NCI-H2171 treated with DMSO at 0.1 percent for 48 hours (cell line): ENCODE measurements around the gene PSMB2.
"Not testable (repeated sequence)": the region's sequence is repeated elsewhere in the genome, so short reads cannot be mapped to it uniquely, and the experiment has no call there.

Experiments used
- DNase-seq: peaks from one replicate; lab custom pipeline; 2025; lab: John Stamatoyannopoulos, UW

Gene PSMB2

DNA sequence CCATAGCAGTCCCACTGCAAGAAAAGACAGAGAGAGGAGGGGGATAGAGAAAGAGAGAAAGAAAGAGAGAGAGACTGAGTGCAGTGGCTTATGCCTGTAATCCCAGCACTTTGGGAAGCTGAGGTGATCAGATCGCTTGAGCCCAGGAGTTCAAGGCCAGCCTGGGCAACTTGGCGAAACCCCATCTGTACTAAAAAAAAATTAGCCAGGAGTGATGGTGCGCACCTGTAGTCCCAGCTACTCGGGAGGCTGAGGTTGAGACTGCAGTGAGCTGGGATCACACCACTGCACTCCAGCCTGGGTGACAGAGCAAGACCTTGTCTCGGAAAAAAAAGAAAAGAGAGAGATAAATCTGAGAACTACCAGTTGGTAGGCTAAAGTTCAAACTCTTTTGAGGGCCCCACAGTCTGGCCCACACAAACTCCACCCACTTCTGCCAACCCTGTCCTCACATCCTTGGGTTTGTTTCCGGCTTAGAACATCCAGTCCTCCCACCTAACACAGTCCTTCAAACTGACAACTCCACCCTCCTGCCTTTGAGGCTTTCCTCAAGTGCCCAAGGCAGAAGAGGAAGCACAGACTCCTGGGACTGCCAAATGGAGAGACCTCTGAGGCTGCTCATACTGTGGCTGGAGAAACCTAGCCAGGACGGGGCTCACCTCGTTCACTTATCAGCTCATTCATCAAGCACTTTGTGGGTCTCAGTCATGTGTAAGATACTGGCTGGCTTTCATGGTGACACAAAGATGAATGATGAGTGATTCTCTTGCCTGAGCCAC lies 48.1 kb downstream of the PSMB2 start:
- DNase-seq: no peak

DNA sequence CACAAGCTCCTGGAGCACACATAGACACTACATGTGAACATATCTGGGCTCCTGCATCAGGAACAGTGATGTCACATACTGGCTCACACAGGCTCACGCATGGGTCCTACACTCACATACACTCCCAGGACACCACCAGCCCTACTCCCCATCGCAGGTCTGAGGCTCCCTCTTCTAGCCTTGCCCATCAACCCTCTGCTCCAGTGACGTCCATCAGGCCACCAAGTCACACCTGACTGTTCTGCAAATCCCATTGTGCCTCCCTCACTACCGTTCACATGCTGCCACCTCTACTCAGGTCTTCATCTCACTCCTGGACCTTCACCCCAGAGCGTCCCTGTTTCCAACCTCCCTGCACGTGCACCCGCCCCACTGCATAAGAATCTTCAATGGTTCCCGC lies 50.1 kb downstream of the PSMB2 start:
- DNase-seq: no peak

DNA sequence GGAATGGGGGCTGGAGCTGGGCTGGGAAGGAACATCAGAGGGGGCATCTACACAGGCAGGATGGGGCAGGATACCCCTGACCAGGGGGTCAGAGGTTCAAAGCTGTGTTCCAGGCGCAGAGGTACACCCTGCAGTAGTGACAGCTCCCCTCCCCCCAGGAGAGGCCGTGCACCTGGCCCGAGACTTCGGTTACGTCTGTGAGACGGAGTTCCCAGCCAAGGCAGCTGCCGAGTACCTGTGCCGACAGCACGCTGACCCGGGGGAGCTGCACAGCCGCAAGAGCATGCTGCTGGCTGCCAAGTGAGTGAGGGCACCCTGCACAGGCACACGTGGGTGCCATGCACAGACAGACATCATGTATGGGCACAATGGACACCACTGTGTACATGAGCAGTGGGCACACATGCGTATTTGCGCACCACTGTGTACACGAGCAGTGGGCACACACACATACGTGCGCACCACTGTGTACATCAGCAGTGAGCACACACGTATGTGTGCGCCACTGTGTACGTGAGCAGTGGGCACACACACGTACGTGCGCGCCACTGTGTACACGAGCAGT lies 50.8 kb downstream of the PSMB2 start:
- peak; percentile 68 for DNase-seq

DNA sequence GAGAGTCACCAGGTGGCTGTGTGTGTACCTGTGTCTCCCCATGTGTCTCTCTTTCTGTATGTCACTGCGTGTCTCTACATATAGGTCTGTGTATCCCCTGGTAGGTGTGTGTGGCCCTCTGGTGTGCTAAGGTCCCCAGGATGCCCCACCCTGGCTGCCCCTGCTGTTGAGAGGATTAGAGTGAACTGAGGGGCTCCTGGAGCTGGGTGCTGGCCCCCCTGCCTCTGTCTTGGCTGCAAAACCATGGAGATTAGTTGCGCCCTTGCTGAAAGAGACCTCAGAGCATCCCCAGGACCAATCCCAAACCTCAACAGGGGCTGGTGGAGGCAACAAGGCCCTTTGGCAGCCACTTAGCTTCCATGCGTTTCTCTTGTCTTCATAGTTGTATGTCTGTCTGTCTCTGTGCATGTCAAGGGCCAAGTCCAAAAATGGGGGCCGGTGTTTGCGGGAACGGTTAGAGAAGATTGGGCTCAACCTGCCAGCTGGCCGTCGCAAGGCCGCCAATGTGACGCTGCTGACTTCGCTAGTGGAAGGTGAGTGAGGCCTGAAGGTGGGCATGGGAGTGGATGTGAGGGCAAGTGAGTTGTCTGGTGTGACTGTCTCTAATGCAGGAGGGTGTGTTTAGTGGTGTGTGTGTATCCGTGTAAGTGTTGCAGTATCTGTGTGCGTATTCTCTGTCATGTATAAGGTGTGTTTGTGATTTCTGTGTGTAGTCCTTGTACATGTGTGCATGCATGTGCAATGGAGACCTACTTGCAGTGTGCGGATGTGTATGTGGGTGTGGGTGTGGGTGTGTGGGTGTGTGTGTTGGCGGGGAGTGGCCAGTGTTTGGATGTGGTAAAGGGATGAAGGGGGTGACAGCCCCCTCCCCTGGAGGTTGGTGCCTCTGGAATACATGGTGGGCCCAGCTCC lies 51.6 kb downstream of the PSMB2 start:
- no peak for DNase-seq

DNA sequence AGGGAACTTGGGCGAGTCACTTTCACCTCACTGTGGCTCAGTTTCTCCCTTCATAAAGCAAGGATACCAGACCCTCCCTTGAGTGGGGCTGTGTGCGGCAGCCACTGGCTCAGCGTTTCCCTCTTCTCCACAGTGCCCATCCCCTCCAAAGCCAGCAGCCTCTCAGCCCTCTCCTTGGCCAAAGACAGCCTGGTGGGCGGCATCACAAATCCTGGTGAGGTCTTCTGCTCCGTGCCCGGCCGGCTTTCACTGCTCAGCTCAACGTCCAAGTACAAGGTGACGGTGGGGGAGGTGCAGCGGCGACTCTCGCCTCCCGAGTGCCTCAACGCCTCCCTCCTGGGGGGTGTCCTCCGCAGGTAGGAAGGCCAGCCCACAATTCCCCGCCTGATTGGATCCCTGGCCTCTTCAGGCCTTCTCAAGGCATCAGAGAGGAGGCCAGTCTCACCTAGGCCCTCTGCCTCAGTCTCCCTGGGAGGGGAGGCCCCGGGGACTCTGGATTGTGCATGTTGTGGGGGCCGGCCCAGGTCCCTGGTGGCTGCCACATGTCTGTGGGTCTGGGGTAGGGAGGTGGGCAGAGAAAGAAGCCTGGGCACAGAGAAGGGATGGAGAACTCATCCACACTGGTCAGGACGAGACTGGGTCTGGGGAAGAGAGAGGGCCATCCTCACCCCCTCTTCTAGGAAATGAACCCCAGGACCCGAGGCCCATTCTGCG lies 53.0 kb downstream of the PSMB2 start:
- DNase-seq: no peak

DNA sequence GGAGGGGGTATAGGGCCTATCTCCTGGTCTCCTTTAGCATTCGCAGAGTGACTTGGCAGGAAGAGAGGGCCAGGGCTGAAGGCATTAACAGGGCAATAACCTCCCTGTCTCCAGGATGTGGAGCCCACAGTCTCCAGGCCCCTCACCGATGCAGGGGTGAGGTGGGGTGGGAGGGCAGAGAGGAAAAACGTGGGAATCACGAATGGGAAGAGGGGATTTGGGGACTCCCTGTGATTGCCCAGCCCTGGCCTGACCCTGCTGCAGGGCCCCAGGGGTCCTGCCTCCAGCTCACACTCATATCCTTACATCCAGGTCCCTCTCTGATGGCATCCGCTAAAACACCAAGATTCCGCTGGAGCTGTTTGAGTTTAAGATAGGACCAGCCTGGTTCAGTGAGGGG lies 53.6 kb downstream of the PSMB2 start:
- DNase-seq: no peak

DNA sequence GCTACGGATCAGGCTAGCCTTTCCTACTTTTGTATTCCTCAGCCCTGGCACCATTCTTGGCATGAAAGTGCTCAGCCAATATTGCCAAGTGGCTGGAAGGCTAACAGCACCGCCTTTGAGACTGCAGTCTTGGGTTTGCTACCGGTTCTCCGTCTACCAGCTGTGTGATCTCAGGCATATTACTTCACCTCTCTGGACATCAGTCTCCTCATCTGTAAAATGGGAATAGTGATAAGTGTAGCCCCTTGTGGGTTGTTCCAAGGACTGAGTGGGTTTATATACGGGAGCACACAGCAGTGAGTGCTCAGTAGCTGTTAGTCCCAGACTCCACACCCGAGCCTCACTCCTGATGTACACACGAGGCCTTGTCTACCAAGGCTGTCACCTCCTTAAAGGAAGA lies 54.5 kb downstream of the PSMB2 start:
- DNase-seq: no peak

DNA sequence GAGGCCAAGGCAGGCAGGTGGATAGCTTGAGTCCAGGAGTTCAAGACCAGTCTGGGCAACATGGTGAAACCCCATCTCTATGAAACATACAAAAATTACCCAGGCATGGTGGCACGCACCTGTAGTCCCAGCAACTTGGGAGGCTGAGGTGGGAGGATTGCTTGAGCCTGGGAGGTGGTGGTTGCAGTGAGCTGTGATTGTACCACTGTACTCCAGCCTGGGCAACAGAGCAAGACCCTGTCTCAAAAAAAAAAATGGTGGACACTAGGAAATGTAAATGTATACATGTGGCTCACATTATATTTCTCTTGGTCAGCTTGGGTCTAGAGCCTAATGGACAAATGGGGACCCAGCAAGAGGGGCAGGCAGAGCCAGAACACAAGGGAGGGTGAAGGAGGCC lies 55.5 kb downstream of the PSMB2 start:
- not testable (repeated sequence) for DNase-seq

DNA sequence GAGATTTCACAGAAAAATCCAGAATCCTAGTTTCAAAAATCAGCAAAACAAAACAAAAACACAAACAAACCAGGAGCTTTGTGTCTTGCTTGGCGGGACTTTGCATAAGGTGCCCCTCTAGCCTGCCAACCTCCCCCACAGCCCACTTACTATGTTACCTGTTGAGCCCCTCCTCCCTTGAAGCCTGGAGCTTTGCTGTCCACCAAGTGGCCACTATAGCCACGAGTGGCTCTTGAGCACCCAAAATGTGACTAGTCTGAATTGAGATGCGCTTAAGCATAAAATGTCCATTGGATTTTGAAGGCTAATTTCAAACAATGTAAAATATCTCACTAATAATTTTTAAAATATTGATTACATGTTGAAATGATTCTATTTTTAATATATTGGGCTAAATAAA lies 56.0 kb downstream of the PSMB2 start:
- no peak for DNase-seq

DNA sequence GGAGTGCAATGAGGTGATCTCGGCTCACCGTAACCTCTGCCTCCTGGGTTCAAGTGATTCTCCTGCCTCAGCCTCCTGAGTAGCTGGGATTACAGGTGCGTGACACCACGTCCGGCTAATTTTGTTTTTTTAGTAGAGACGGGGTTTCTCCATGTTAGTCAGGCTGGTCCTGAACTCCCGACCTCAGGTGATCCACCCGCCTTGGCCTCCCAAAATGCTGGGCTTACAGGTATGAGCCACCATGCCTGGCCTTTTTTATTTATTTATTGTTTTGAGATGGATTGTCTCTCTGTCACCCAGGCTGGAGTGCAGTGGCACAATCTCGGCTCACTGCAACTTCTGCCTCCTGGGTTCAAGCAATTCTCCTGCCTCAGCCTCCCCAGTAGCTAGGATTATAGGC lies 59.7 kb downstream of the PSMB2 start:
- DNase-seq: not testable (repeated sequence)

DNA sequence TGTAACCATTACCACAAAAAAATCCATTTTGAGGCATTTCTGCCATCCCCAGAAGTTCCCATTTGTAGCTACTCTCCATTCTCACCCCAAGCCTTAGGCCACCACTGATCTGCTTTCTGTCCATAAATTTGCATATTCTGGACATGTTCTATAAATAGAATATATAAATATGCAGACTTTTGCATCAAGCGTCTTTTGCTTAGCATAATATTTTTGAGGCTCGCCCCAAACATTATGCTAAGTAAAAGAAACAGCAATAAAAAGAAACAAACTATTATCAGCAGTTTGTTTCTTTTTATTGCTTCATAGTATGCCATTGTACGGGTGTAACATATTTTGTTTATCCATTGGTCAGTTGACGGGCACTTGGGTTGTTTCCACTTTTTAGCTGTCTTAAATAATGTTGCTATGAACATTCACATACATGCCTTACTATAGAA lies 60.4 kb downstream of the PSMB2 start:
- DNase-seq: no peak

DNA sequence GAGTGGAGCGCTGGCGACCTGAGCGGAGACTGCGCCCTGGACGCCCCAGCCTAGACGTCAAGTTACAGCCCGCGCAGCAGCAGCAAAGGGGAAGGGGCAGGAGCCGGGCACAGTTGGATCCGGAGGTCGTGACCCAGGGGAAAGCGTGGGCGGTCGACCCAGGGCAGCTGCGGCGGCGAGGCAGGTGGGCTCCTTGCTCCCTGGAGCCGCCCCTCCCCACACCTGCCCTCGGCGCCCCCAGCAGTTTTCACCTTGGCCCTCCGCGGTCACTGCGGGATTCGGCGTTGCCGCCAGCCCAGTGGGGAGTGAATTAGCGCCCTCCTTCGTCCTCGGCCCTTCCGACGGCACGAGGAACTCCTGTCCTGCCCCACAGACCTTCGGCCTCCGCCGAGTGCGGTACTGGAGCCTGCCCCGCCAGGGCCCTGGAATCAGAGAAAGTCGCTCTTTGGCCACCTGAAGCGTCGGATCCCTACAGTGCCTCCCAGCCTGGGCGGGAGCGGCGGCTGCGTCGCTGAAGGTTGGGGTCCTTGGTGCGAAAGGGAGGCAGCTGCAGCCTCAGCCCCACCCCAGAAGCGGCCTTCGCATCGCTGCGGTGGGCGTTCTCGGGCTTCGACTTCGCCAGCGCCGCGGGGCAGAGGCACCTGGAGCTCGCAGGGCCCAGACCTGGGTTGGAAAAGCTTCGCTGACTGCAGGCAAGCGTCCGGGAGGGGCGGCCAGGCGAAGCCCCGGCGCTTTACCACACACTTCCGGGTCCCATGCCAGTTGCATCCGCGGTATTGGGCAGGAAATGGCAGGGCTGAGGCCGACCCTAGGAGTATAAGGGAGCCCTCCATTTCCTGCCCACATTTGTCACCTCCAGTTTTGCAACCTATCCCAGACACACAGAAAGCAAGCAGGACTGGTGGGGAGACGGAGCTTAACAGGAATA lies 64.0 kb downstream of the PSMB2 start:
- DNase-seq: no peak

DNA sequence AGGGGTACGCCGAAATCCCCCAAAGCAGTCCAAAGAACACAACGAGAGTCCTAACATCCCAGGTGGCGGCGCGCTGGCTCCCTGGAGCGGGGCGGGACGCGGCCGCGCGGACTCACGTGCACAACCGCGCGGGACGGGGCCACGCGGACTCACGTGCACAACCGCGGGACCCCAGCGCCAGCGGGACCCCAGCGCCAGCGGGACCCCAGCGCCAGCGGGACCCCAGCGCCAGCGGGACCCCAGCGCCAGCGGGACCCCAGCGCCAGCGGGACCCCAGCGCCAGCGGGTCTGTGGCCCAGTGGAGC lies 64.6 kb downstream of the PSMB2 start:
- not testable (repeated sequence) for DNase-seq

DNA sequence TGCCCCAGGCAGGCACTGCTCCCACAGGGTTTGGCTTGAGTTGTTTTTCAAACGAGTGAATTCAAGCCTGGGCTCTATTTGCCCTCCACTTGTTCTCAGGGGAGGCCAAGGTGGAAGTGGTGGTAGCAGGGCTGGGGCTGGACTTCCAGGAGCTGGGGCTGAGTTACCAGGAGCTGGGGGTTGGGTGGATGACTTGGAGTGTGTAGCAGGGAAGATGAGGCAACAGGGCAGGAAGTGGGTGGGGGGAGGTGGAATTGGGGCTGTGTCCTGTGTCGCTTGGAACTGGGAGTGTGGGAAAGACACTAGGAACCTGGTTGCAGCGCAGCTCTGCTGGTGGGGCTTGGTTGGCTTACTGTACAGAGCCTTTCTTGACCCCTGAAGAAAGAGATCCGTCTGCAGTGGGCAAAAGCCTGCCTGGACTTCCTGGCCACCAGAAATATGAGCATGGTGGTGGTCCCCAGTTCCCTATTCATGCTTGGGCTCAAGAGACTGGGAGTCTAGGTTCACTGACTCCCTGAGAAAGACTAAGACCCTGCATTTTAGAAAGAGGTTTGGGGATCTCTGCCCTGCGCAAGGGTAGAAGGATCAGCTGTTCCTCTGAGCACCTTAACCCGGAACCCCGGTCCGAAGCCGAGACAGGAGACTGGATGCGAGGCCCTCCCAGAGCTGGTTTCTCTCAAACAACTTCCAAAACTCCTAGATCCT lies 65.1 kb downstream of the PSMB2 start:
- DNase-seq: no peak

DNA sequence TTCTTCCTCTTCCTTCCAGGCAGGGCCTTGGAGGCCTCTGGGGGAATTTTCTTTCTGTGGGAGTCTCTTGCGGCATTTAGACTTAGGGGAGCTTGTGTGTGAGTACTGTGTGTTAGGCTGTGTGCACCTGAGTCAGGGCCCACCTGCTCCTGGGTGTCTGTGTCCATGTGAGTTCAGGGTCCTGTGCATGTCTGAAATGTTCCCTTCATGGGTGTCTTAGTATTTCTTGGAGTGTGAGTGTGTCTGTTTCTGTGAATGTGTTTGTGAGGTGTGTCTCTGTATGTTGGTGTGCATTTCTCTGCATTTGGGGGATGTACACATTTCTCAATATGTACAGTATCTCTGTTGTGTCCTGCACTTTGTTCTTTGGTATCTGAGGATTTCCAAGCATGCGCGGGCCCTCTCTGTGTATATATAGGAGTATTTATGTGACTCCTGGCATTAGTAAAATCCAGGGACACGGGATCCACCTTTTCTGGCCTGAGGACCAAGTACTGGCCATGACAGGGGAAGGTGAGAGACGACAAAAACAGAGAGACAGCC lies 65.8 kb downstream of the PSMB2 start:
- DNase-seq: no peak

DNA sequence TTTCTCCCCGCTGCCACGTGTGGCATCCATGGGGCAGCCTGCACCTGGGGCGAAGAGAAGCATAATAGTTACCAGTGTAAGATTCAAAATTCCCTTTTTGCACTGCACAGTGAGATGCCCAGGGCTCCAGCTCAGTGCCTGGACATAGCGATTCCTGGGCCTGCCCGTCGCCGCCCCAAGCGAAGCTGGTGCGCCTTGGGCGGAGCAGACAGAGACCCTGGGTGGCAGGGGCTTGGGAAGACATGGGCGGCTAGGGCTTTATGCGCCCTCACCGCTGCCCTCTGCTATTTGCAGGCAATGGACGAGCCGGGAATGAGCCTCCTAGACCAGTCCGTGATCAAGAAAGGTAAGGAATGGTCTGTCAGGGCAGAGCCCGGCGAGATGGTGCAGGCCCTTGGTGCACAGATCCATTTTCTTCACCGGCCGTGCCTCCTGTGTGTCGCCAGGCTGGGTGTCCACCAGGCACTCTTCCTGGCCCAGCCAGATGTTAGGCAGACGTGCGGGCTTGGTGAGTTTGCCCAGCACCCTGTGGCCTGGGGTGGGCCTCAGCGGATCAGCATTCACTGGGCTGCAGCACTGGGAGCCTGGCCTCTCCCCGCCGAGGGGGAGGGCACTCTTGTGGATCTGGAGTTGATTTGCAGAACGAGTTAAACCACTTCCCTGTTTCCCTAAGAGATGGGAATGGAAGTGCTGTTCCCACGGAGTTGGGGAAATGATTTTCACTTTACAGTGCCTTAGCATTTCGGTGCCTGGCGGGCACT lies 66.5 kb downstream of the PSMB2 start:
- DNase-seq: no peak

DNA sequence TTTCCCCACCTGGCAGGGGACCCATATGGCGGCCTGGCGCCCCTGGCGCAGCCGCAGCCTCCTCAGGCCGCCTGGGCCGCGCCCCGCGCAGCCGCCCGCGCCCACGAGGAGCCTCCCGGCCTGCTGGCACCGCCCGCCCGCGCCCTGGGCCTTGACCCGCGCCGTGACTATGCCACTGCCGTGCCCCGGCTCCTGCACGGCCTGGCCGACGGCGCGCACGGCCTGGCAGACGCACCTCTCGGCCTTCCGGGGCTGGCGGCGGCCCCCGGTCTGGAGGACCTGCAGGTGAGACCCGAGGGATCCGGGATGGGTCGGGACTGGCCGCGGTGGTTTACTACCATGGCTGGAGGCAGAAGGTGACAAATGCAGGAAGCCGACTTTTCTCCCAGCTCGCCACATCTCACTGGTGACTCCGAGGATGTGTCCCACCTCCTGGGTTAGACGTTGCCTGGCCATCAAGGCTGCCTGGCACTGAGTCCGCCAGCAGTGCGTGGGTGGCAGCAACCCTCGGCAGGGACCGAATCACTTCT lies 67.1 kb downstream of the PSMB2 start:
- no peak for DNase-seq

DNA sequence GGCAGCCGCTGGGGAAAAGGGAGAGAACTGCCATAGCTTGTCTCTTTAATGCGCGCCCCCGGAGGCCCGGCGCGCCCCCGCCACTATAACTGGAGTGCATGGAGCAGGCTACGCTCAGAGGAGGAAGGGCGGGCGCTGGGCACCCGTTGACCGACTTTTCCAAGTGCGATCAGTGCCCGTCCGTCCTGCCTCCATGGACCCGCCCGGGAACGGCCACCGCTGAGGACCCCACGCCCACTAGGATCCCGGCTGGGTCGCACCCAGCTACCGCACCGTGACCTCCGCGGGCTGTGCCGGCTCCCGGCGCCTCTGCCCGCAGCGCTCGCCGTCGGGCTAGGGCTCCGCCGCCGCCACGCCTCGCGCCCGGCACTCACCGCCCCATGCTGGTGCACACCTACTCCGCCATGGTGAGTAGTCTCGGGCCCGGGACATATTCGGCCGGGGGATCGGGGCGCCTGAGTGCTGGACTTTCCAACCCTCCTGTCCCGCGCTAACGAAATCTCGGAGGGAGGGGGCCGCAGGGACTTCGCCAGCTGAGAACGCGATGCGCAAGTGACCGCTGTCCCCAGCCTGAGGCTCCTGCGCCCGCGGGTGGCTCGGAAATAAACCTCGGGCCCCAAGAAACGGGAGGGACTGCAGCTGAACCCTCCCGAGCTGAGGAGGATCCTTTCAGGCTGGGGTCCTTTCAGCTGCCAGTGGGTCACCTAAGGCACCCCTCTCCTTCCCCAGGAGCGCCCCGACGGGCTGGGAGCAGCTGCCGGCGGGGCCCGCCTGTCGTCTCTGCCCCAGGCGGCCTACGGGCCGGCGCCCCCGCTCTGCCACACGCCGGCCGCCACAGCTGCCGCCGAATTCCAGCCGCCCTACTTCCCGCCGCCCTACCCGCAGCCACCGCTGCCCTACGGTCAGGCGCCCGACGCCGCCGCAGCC lies 67.9 kb downstream of the PSMB2 start, which contains the start of gene TFAP2E:
TSS of gene TFAP2E (plus strand) at position 117 of the 927 bp plus-strand sequence. CDS start at position 381, 264 bp downstream.
- DNase-seq: no peak
